Right ventricle myocardium superior (tissue), 1 donor: Measurements from ENCODE around the gene DTX4. TPM values are rescaled to one million over a fixed set of nuclear protein-coding genes. Genes with fewer than 3 reads are reported as not detected.
A peak's percentile ranks its signal among the peaks of the same experiment; 100 is the strongest.

ENCODE experiments used
- ATAC-seq: fragments of 200-7000 bp; cut with Tn5 transposase; one replicate; pipeline ENCODE4 v1.9.1; 2020; ENCODE audit warnings: mild to moderate bottlenecking; ENCODE audit not compliant: poor library complexity
- DNase-seq: peaks from one replicate; pipeline ENCODE4 v3.0.0-alpha.2; 2020
- intact Hi-C: fragments of 100-400 bp; cut with DNase I; formaldehyde crosslinking; loops from one replicate; pipeline ENCODE4 v1.11.2; 2022
- total RNA-seq: library from RNA; stranded (reverse); fragmentation: NEBNext Ultra II Directional; extraction: Animal tissue kit (Norgen Biotek cat#: 25700); gene quantifications from one replicate; pipeline ENCODE4 v1.2.1, GENCODE V29; 2021
- donor health status: DM: no; HTN: yes; CAD: no; lungs with severe emphysema.

Gene DTX4
- total RNA-seq, 1 donor from 2014 or later, result 1.7 TPM

- DNase-seq, result no peak
- ATAC-seq, result no peak
These were observed 7.9 kb upstream of the DTX4 start for GRCh38 chr11:59164028-59164427.

GRCh38 chr11:59172345-59173079 lies 580 bp downstream of the DTX4 start:
- DNase-seq (no peak), ATAC-seq (peak; percentile 14)
- intact Hi-C loops, result loop anchor here (2.0 to 10.0 kb wide), 2 partner anchors 36 to 112 kb away; no protein-coding TSS in a partner anchor

More at GRCh38 chr11:59164028-59164427, 7.9 kb upstream of the DTX4 start:
- intact Hi-C loops, result no loop called here

DNA sequence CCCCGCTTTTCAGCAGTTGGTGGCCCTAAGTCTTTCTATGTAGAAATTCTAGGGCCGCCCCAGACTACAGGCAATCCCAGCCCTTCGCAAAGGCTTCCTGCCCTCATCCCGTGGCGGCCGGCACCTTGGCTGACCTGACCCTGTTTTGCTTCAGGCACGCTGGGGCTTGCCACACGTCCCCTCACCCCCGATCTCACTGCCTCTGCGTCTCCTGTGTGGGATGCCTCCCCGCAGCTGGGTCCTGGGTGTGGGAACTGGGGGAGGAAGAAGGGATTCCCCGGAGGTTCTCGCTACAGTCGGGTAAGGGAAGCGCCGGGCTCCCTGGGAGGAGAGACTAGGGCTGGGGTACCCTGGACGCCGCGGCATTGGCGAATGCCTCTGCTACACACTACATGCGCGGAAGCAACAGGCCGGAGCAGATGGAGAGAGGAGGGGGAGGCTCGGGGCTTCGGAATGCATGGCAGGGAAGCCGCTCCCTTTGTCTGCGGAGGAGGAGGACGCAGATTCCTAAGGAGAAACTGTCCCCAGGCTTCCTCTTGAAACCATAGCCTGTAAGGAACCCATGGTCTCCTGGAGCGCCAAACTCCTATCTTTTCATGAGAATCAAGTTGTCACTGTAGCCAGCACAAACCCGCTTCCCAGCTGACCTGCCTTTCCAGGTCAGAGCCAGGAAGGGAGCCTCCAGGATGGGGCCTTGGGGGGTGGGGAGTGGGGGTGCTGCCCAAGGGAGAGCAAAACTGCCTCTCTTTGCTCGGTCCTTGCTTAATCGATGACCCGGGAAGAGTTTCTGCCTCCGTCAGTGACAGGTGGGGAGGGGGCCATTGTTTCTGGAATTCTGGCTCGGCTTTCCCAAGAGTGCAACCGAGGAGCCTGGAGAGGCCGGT lies 1.4 kb downstream of the DTX4 start:
- intact Hi-C loops, result loop anchor here (2.0 to 10.0 kb wide), 2 partner anchors 35 to 111 kb away; no protein-coding TSS in a partner anchor
- DNase-seq (peak; percentile 61), ATAC-seq (peak; percentile 20)

DNA sequence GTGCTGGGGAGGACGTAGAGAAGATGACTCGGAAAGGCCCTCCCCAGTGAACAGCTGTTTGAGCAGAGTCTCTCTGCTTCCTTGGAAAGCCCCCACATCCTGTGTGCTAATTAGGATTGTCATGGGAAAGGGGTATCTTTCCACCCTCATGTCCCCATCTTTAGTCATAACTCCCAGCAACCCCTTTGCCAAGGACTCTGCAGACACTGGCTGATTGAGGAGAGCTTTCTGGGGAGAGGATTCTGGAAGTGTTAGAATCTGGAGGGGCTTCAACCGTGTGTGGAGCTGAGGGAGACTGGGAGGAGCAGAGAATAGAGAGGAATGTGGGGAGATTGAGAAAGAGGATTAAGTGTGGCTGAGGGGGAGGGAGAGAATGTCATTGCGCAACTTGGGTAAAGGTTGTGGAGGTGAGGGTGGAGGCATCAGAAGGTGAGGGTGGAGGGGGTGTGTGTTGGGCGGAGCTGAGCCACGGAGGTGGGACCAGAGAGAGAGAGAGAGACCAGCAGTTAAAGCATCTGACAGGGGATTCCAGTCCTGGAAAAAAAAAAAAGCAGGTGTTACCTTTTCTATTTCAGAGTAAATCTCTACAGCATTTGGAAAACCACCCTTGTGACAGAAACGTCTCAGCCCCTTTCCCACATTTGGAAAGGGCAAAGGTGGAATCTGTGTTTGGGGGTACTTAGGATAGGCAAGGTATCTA lies 2.2 kb downstream of the DTX4 start:
- no peak for ATAC-seq
- intact Hi-C loops, result loop anchor here (2.0 to 10.0 kb wide), 2 partner anchors 35 to 111 kb away; no protein-coding TSS in a partner anchor
- no peak for DNase-seq

- DNase-seq, result no peak
- intact Hi-C loops, result loop anchor here (10.0 kb wide), 1 partner anchor 110 kb away; no protein-coding TSS in a partner anchor
- ATAC-seq, result no peak
These were observed 2.7 kb downstream of the DTX4 start for GRCh38 chr11:59174664-59175033.

DNA sequence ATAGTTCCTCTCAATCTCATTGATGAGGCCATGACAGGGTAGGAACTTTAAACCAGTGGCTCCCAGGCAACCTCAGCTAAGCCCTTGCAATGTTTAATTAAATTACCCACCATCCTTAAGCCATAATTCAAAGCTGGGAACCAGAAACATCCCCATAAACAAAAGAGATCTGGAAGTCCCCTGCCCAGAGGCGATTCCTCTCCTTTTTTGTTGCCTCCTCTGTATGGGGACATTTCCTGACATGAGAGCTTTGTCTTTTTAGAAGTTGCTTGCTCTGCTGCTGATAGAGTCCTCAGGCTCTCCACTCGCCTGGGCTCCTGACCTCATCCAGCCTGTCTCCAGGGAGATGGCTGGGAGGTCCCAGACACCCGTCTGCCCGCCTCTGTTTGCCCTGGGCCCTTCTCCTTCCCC lies 3.2 kb downstream of the DTX4 start:
- intact Hi-C loops, result loop anchor here (10.0 kb wide), 1 partner anchor 110 kb away; no protein-coding TSS in a partner anchor
- no peak for ATAC-seq
- DNase-seq, result no peak

DNA sequence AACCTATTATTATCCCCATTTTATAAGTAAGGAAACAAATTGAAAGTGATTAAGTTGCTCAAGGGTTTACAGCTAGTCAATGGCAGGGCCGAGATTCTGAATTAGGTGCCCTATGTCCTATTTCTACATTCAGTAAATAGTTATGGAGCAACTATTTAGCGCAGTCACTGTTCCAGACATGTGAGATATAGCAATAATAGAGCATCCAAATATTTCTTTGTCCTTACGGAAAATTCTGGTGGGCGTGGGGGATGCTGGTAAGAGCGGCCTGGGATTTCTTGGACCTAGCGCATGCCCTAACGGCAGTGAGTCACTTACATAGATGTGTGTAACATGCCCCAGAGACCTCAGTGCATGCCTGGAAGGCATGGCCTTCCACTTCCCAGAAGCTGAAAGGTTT lies 4.4 kb downstream of the DTX4 start:
- ATAC-seq (no peak), DNase-seq (no peak)
- intact Hi-C loops, result loop anchor here (10.0 kb wide), 1 partner anchor 108 kb away; no protein-coding TSS in a partner anchor

GRCh38 chr11:59178402-59178801 lies 6.5 kb downstream of the DTX4 start:
- intact Hi-C loops, result loop anchor here (10.0 kb wide), 1 partner anchor 106 kb away; no protein-coding TSS in a partner anchor
- no peak for DNase-seq
- ATAC-seq, result no peak

DNA sequence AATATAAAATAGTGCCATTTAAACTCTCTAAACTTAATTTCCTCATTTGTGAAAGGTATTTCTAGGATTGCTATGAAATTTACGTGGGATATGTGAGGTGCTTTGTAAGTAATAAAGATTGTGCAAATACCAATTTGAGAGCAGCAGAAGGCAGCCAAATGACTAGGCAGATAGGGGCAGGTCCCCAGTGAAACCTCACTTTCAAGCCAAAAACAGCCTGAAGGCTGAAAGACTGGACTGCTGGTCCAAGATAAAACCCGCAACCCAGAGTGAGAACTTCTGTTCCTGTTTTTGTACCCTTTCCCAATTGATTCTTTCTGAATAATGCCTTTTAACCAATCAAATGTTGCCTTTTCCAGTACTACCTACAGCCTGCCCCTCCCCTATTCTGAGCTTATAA lies 7.2 kb downstream of the DTX4 start:
- intact Hi-C loops, result loop anchor here (10.0 kb wide), 1 partner anchor 106 kb away; no protein-coding TSS in a partner anchor
- peak; percentile 44 for ATAC-seq

GRCh38 chr11:59180168-59180776 lies 8.3 kb downstream of the DTX4 start:
- no peak for DNase-seq
- ATAC-seq, result no peak
- intact Hi-C loops, result no loop called here

More for the DNA sequence above, 7.2 kb downstream of the DTX4 start:
- DNase-seq, result no peak

- no peak for ATAC-seq
- intact Hi-C loops, result no loop called here
- no peak for DNase-seq
These were observed 9.0 kb downstream of the DTX4 start for GRCh38 chr11:59180907-59181306.

DNA sequence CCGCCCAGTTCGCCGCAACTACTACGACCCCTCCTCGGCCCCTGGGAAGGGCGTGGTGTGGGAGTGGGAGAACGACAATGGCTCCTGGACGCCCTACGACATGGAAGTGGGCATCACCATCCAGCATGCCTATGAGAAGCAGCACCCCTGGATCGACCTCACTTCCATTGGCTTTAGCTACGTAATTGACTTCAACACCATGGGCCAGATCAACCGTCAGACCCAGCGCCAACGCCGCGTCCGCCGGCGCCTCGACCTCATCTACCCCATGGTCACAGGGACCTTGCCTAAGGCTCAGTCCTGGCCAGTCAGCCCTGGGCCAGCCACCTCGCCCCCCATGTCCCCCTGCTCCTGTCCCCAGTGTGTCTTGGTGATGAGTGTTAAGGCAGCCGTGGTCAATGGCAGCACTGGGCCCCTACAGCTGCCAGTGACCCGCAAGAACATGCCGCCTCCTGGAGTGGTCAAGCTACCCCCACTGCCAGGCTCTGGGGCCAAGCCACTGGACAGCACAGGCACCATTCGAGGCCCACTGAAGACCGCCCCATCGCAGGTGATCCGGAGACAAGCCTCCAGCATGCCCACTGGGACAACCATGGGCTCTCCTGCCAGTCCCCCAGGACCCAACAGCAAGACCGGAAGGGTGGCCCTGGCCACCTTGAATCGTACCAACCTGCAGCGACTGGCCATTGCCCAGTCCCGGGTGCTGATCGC lies 10.0 kb downstream of the DTX4 start:
- ATAC-seq (no peak), DNase-seq (no peak)
- intact Hi-C loops, result no loop called here

GRCh38 chr11:59182457-59183151 lies 10.7 kb downstream of the DTX4 start:
- ATAC-seq (no peak), DNase-seq (no peak)
- intact Hi-C loops, result no loop called here

- intact Hi-C loops, result no loop called here
- ATAC-seq, result peak; percentile 35
- DNase-seq, result no peak
These were observed 11.8 kb downstream of the DTX4 start for GRCh38 chr11:59183771-59184170.

GRCh38 chr11:59184691-59185339 lies 12.9 kb downstream of the DTX4 start:
- DNase-seq (no peak), ATAC-seq (no peak)

DNA sequence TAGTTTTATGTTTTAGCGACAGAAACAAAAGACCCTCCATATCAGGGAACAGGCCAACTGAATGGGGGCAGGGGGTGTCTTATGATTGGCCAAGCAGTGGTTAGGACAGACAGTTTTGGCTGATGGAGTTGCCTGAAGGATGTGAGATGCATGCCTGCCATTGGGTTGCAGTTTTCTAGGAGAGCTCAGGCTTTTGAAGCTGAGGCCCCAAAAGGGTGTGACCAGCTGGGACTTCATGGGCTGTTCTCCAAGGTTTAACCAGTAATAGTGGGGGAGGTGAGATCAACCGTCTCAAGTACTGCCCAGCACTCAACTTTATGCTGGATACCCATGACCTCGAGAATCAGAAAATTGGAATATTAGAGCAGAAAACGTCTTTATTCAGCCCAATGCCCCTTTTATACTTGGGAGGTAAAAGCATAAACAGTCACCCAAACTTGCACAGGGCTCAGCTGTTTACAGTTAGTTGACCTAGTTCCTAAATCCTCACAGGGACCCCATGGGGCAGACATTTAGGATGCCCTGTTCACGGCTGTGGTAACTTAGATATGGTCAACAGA lies 13.5 kb downstream of the DTX4 start:
- no peak for DNase-seq
- intact Hi-C loops, result no loop called here
- ATAC-seq, result peak; percentile 14

More at GRCh38 chr11:59184691-59185339, 12.9 kb downstream of the DTX4 start:
- intact Hi-C loops, result no loop called here
